Astrocyte (in vitro differentiated cells and primary cell): ENCODE results near the gene VENTX. TPM values are rescaled to one million over a fixed set of nuclear protein-coding genes. Genes with fewer than 3 reads are reported as not detected.

Source experiments
- DNase-seq: peaks from one replicate; pipeline ENCODE4 v3.0.0-alpha.2; 2010; ENCODE audit warnings: low read depth
- FAIRE-seq: peaks from 2 replicates; lab custom pipeline; 2011; peaks lifted over from hg19 to GRCh38; lab: Jason Lieb, UNC
- H2AFZ ChIP-seq: 2 replicates; pipeline ENCODE4 v1.6.0; 2012; ENCODE audit warnings: low read depth, low read length, inconsistent platforms
- H3K27ac ChIP-seq: 2 replicates; pipeline ENCODE4 v1.5.1; 2011; ENCODE audit warnings: low read depth, low read length, inconsistent platforms
- H3K27me3 ChIP-seq: 2 replicates; pipeline ENCODE4 v1.6.0; 2011; ENCODE audit warnings: low read length, inconsistent platforms; ENCODE audit not compliant: insufficient read depth
- H3K36me3 ChIP-seq: 2 replicates; pipeline ENCODE4 v1.5.1; 2011; ENCODE audit warnings: low read length, inconsistent platforms; ENCODE audit not compliant: insufficient read depth
- H3K4me1 ChIP-seq: 2 replicates; pipeline ENCODE4 v1.5.1; 2011; ENCODE audit warnings: low read length, inconsistent platforms; ENCODE audit not compliant: insufficient read depth
- H3K4me2 ChIP-seq: 2 replicates; pipeline ENCODE4 v1.6.0; 2012; ENCODE audit warnings: low read length, inconsistent platforms
- H3K4me3 ChIP-seq: 2 replicates; pipeline ENCODE4 v1.5.1; 2011; ENCODE audit warnings: low read depth, mild to moderate bottlenecking, low read length, inconsistent platforms; ENCODE audit not compliant: insufficient read depth
- H3K79me2 ChIP-seq: 2 replicates; pipeline ENCODE4 v1.6.0; 2012; ENCODE audit warnings: mild to moderate bottlenecking, low read length, inconsistent platforms; ENCODE audit not compliant: insufficient read depth
- H3K9ac ChIP-seq: 2 replicates; pipeline ENCODE4 v1.6.0; 2012; ENCODE audit warnings: mild to moderate bottlenecking, low read length, inconsistent platforms
- H3K9me3 ChIP-seq: 2 replicates; pipeline ENCODE4 v1.5.1; 2012; ENCODE audit warnings: low read depth, mild to moderate bottlenecking, low read length, inconsistent platforms; ENCODE audit not compliant: insufficient read depth
- H4K20me1 ChIP-seq: 2 replicates; pipeline ENCODE4 v1.6.0; 2012; ENCODE audit warnings: low read length, inconsistent platforms; ENCODE audit not compliant: insufficient read depth
- H3K27ac Mint-ChIP-seq: one replicate; pipeline ENCODE4 v1.8.0; 2021; ENCODE audit warnings: mild to moderate bottlenecking, mixed read lengths; ENCODE audit not compliant: unreplicated experiment
- H3K27me3 Mint-ChIP-seq: one replicate; pipeline ENCODE4 v1.8.0; 2021; ENCODE audit warnings: low read depth, mixed read lengths; ENCODE audit not compliant: unreplicated experiment
- H3K36me3 Mint-ChIP-seq: one replicate; pipeline ENCODE4 v1.8.0; 2021; ENCODE audit warnings: low read depth, mixed read lengths; ENCODE audit not compliant: unreplicated experiment
- H3K4me1 Mint-ChIP-seq: one replicate; pipeline ENCODE4 v1.8.0; 2021; ENCODE audit warnings: low read depth, mixed read lengths; ENCODE audit not compliant: unreplicated experiment
- H3K4me3 Mint-ChIP-seq: one replicate; pipeline ENCODE4 v1.8.0; 2021; ENCODE audit warnings: mild to moderate bottlenecking, moderate library complexity, mixed read lengths; ENCODE audit not compliant: unreplicated experiment
- H3K9me3 Mint-ChIP-seq: one replicate; pipeline ENCODE4 v1.8.0; 2021; ENCODE audit warnings: mild to moderate bottlenecking, mixed read lengths; ENCODE audit not compliant: unreplicated experiment
- CTCF ChIP-seq: IDR thresholded peaks from 2 replicates; pipeline ENCODE4 v1.5.1; 2011; ENCODE audit warnings: low read depth, mild to moderate bottlenecking, inconsistent platforms, low read length, moderate library complexity; ENCODE audit not compliant: insufficient read depth
- EZH2 ChIP-seq: IDR thresholded peaks from 2 replicates; pipeline ENCODE4 v1.6.1; 2012; ENCODE audit warnings: mild to moderate bottlenecking, low read length, inconsistent platforms; ENCODE audit not compliant: insufficient read depth
- total RNA-seq: library from RNA; stranded (reverse); gene quantifications from 2 replicates; pipeline ENCODE4 v1.2.1, GENCODE V29; 2021

Gene VENTX
- total RNA-seq, 1 donor from 2014 or later: 0.11 TPM

- Histone ChIP-seq H3K4me3 (no peak overlapping the region), H2AFZ (no peak overlapping the region), H4K20me1 (no peaks in the 10 kb centered on the region), H3K27me3 (peaks cover 2% of the 10 kb centered on the region), H3K27ac (no peak overlapping the region), H3K79me2 (no peaks in the 10 kb centered on the region), H3K4me2 (no peak overlapping the region), H3K9ac (no peak overlapping the region), H3K36me3 (no peaks in the 10 kb centered on the region), H3K9me3 (no peaks in the 10 kb centered on the region), H3K4me1 (peaks cover 3% of the 10 kb centered on the region)
- FAIRE-seq (no peak), DNase-seq (no peak)
- Mint-ChIP-seq H3K9me3 (no peaks in the 10 kb centered on the region), H3K27me3 (peaks cover 17% of the 10 kb centered on the region), H3K36me3 (no peaks in the 10 kb centered on the region), H3K4me1 (no peaks in the 10 kb centered on the region), H3K4me3 (no peak overlapping the region), H3K27ac (no peak overlapping the region)
- TF ChIP-seq CTCF (no peak), EZH2 (no peak)
Measured at GRCh38 chr10:133266056-133266795, 28.6 kb downstream of the VENTX start.

GRCh38 chr10:133267293-133267692 is 29.6 kb downstream of the VENTX start:
- H3K36me3 Mint-ChIP-seq: no peaks in the 10 kb centered on the region
- Histone ChIP-seq H4K20me1 (no peaks in the 10 kb centered on the region), H3K4me2 (no peak overlapping the region), H3K27ac (no peak overlapping the region), H3K9ac (no peak overlapping the region), H2AFZ (no peak overlapping the region), H3K9me3 (no peaks in the 10 kb centered on the region), H3K4me1 (peaks cover under 1% of the 10 kb centered on the region), H3K79me2 (no peaks in the 10 kb centered on the region), H3K27me3 (peaks cover 2% of the 10 kb centered on the region), H3K36me3 (no peaks in the 10 kb centered on the region), H3K4me3 (no peak overlapping the region)
- no peaks in the 10 kb centered on the region for H3K4me1 Mint-ChIP-seq
- DNase-seq: no peak
- no peaks in the 10 kb centered on the region for H3K9me3 Mint-ChIP-seq
- no peak overlapping the region for H3K4me3 Mint-ChIP-seq
- no peak for FAIRE-seq
- no peak overlapping the region for H3K27ac Mint-ChIP-seq
- TF ChIP-seq CTCF (no peak), EZH2 (no peak)
- peaks cover 17% of the 10 kb centered on the region for H3K27me3 Mint-ChIP-seq

- H3K4me1 Mint-ChIP-seq: no peaks in the 10 kb centered on the region
- no peaks in the 10 kb centered on the region for H3K9me3 ChIP-seq
- TF ChIP-seq CTCF: no peak
- no peak for TF ChIP-seq EZH2
- peaks cover under 1% of the 10 kb centered on the region for H3K27me3 ChIP-seq
- FAIRE-seq (no peak), DNase-seq (no peak)
- H3K4me1 ChIP-seq: no peaks in the 10 kb centered on the region
- no peak overlapping the region for H3K9ac ChIP-seq
- no peak overlapping the region for H2AFZ ChIP-seq
- H3K4me3 ChIP-seq: no peak overlapping the region
- no peaks in the 10 kb centered on the region for H3K79me2 ChIP-seq
- no peak overlapping the region for H3K27ac ChIP-seq
- H3K36me3 ChIP-seq: no peaks in the 10 kb centered on the region
- H3K27ac Mint-ChIP-seq: no peak overlapping the region
- H3K4me2 ChIP-seq: no peak overlapping the region
- peaks cover 15% of the 10 kb centered on the region for H3K27me3 Mint-ChIP-seq
- no peak overlapping the region for H3K4me3 Mint-ChIP-seq
- no peaks in the 10 kb centered on the region for H3K9me3 Mint-ChIP-seq
- no peaks in the 10 kb centered on the region for H3K36me3 Mint-ChIP-seq
- H4K20me1 ChIP-seq: no peaks in the 10 kb centered on the region
Measured at GRCh38 chr10:133267829-133268228, 30.2 kb downstream of the VENTX start.
